GM12878 (cell line): ENCODE measurements around the gene SLC6A16.

Experiments used
- BHLHE40 ChIP-seq, 2 experiments: fragments of 450-650 bp in 1 of 2; IDR thresholded peaks; 2 replicates each; pipeline ENCODE4 v1.6.1; 2011 to 2017; ENCODE audit warnings: low read depth in 2 of 2, borderline replicate concordance in 1 of 2, improper control_type of control experiment in 1 of 2, low read length in 1 of 2, mild to moderate bottlenecking in 1 of 2
- CTCF ChIP-seq, 3 experiments: IDR thresholded peaks in 2 of 3; conservative IDR thresholded peaks in 1 of 3; 2 replicates each; pipeline ENCODE4 v1.5.1; 2011; ENCODE audit warnings: low read depth in 3 of 3, low read length in 3 of 3, mild to moderate bottlenecking in 3 of 3, control low read depth in 2 of 3, moderate library complexity in 2 of 3, inconsistent platforms in 1 of 3, mixed read lengths in 1 of 3; ENCODE audit not compliant: control insufficient read depth in 2 of 3, insufficient read depth in 1 of 3; ENCODE audit errors: extremely low read depth in 1 of 3
- EGR1 ChIP-seq, 2 experiments: IDR thresholded peaks; 1 replicate in 1 of 2; 2 replicates in 1 of 2; pipeline ENCODE4 v1.6.1; 2011 to 2012; ENCODE audit warnings: low read depth in 2 of 2, low read length in 2 of 2, borderline replicate concordance in 1 of 2, mild to moderate bottlenecking in 1 of 2, moderate library complexity in 1 of 2
- EP300 ChIP-seq, 2 experiments: fragments of 150-350 bp in 1 of 2; IDR thresholded peaks; 2 replicates each; pipeline ENCODE4 v1.6.1; 2011 to 2012; ENCODE audit warnings: low read depth in 2 of 2, low read length in 2 of 2, borderline replicate concordance in 1 of 2, improper control_type of control experiment in 1 of 2, inconsistent platforms in 1 of 2; ENCODE audit not compliant: control insufficient read depth in 1 of 2
- ESRRA ChIP-seq: IDR thresholded peaks from 2 replicates; pipeline ENCODE4 v1.6.1; 2012; ENCODE audit warnings: mild to moderate bottlenecking, low read length, improper control_type of control experiment
- NFYB ChIP-seq: IDR thresholded peaks from 2 replicates; pipeline ENCODE4 v1.6.1; 2011; ENCODE audit warnings: low read depth, mild to moderate bottlenecking, low read length, improper control_type of control experiment, moderate library complexity; ENCODE audit not compliant: insufficient read depth
- POLR2A ChIP-seq: IDR thresholded peaks from 2 replicates; pipeline ENCODE4 v1.6.1; 2011; ENCODE audit warnings: low read depth, mild to moderate bottlenecking, low read length
- REST ChIP-seq: IDR thresholded peaks from 2 replicates; pipeline ENCODE4 v1.6.1; 2012; ENCODE audit warnings: mild to moderate bottlenecking, low read depth, low read length
- RFX5 ChIP-seq: IDR thresholded peaks from 2 replicates; pipeline ENCODE4 v1.6.1; 2011; ENCODE audit warnings: low read depth, low read length, improper control_type of control experiment
- SRF ChIP-seq, 2 experiments: IDR thresholded peaks; 2 replicates each; pipeline ENCODE4 v1.6.1; 2011; ENCODE audit warnings: low read depth in 2 of 2, low read length in 2 of 2, mild to moderate bottlenecking in 1 of 2, moderate library complexity in 1 of 2
- ZBTB40 ChIP-seq: fragments of 450-650 bp; IDR thresholded peaks from 2 replicates; pipeline ENCODE4 v1.6.1; 2016; ENCODE audit warnings: mild to moderate bottlenecking, moderate library complexity, borderline replicate concordance

- no peak for TF ChIP-seq EGR1 (IDR thresholded peaks at IDR 0.05; ENCODE audit: borderline replicate concordance in 1 of 2, low read depth in 2 of 2, low read length in 2 of 2)
- TF ChIP-seq ESRRA: no peak
- no peak for TF ChIP-seq POLR2A
- TF ChIP-seq SRF (IDR thresholded peaks at IDR 0.05; ENCODE audit: low read depth in 2 of 2, low read length in 2 of 2): no peak
- no peak for TF ChIP-seq BHLHE40 (IDR thresholded peaks at IDR 0.05; ENCODE audit: borderline replicate concordance in 1 of 2, low read depth in 2 of 2, low read length in 1 of 2)
- no peak for TF ChIP-seq RFX5
- TF ChIP-seq ZBTB40: no peak
- TF ChIP-seq NFYB: no peak
- TF ChIP-seq CTCF (IDR thresholded peaks at IDR 0.05 in 2 of 3, conservative IDR thresholded peaks at IDR 0.05 in 1 of 3; ENCODE audit: control insufficient read depth in 2 of 3, extremely low read depth in 1 of 3, insufficient read depth in 1 of 3, low read depth in 3 of 3, low read length in 3 of 3): no peak
- TF ChIP-seq EP300 (IDR thresholded peaks at IDR 0.05; ENCODE audit: borderline replicate concordance in 1 of 2, control insufficient read depth in 1 of 2, low read depth in 2 of 2, low read length in 2 of 2): no peak
- TF ChIP-seq REST: no peak
Observed at GRCh38 chr19:49328741-49329140, 3.8 kb upstream of the SLC6A16 start.
